OCI-LY1 (cell line): Measurements from ENCODE around the gene RAP1B.

Source experiments
- CTCF ChIP-seq: fragments of 200-600 bp; sonication (generic), shearing (Covaris generic); IDR thresholded peaks from 2 replicates; pipeline ENCODE4 v1.5.1; 2017; ENCODE audit warnings: mild to moderate bottlenecking, antibody characterized with exemption, low read length, moderate library complexity, mixed read lengths
- EZH2 ChIP-seq: fragments of 200-600 bp; sonication (generic), shearing (Covaris generic); IDR thresholded peaks from 2 replicates; pipeline ENCODE4 v1.8.0; 2017; ENCODE audit warnings: borderline replicate concordance, mixed run types, mild to moderate bottlenecking, antibody characterized with exemption, low read length, moderate library complexity, mixed read lengths

- TF ChIP-seq CTCF (no peak), EZH2 (no peak)
Observed at GRCh38 chr12:68579254-68579653, 31.4 kb upstream of the RAP1B start.
